GM12891 (cell line): ENCODE results near the gene DEFB126. TPM values are rescaled to one million over a fixed set of nuclear protein-coding genes. Genes with fewer than 3 reads are reported as not detected.
"Not testable (repeated sequence)": the region's sequence is repeated elsewhere in the genome, so short reads cannot be mapped to it uniquely, and the experiment has no call there.

Experiments used
- DNase-seq: peaks from one replicate; pipeline ENCODE4 v3.0.0; 2011; ENCODE audit warnings: low spot score; ENCODE audit not compliant: insufficient read length
- FAIRE-seq: peaks from 2 replicates; lab custom pipeline; 2011; peaks lifted over from hg19 to GRCh38; lab: Jason Lieb, UNC
- PAX5 ChIP-seq: IDR thresholded peaks from 2 replicates; pipeline ENCODE4 v1.6.1; 2011; ENCODE audit warnings: low read length, moderate library complexity, mild to moderate bottlenecking; ENCODE audit not compliant: insufficient read depth, severe bottlenecking
- POLR2A ChIP-seq: IDR thresholded peaks from 2 replicates; pipeline ENCODE4 v1.6.1; 2011; ENCODE audit warnings: low read depth, low read length, control low read depth
- POLR2AphosphoS5 ChIP-seq: IDR thresholded peaks from 2 replicates; pipeline ENCODE4 v1.6.1; 2011; ENCODE audit warnings: low read depth, low read length, control low read depth
- POU2F2 ChIP-seq: IDR thresholded peaks from 2 replicates; pipeline ENCODE4 v1.6.1; 2011; ENCODE audit warnings: low read depth, mild to moderate bottlenecking, control low read depth, low read length, moderate library complexity
- SPI1 ChIP-seq: IDR thresholded peaks from 2 replicates; pipeline ENCODE4 v1.6.1; 2011; ENCODE audit warnings: low read depth, low read length, control low read depth
- TAF1 ChIP-seq: IDR thresholded peaks from 2 replicates; pipeline ENCODE4 v1.6.1; 2011; ENCODE audit warnings: low read depth, low read length, control low read depth
- polyA plus RNA-seq: library from polyadenylated mRNA; unstranded; fragments of >200 nt; gene quantifications from one replicate; pipeline ENCODE4 v1.2.1, GENCODE V29; 2012; ENCODE audit warnings: low read depth, missing spikeins, inconsistent platforms; ENCODE audit not compliant: missing spikeins

The DEFB126 gene
- polyA plus RNA-seq, result not detected

- FAIRE-seq (no peak), DNase-seq (no peak)
- no peak for TF ChIP-seq SPI1
- no peak for TF ChIP-seq POLR2AphosphoS5
- no peak for TF ChIP-seq PAX5
- TF ChIP-seq TAF1, result no peak
- TF ChIP-seq POLR2A, result no peak
- TF ChIP-seq POU2F2, result no peak
These were observed at the start of gene DEFB126 for GRCh38 chr20:142290-142689. Gene DEFB126, plus strand, starts transcription at chr20:142590. Its CDS starts 39 bp downstream, at chr20:142629.

- FAIRE-seq, result no peak
- DNase-seq, result no peak
- TF ChIP-seq TAF1 (no peak), POLR2AphosphoS5 (no peak), SPI1 (no peak), PAX5 (no peak), POU2F2 (no peak), POLR2A (no peak)
These were observed 48.7 kb upstream of the DEFB126 start for GRCh38 chr20:93641-94040.

- no peak for FAIRE-seq
- DNase-seq, result no peak
- TF ChIP-seq POU2F2, result no peak
- TF ChIP-seq POLR2A, result no peak
- no peak for TF ChIP-seq SPI1
- no peak for TF ChIP-seq TAF1
These were observed 47.2 kb upstream of the DEFB126 start for GRCh38 chr20:95215-95614.

- FAIRE-seq, DNase-seq: not testable (repeated sequence)
These were observed 44.7 kb upstream of the DEFB126 start for GRCh38 chr20:97691-98090.

- FAIRE-seq (no peak), DNase-seq (no peak)
- no peak for TF ChIP-seq SPI1
- TF ChIP-seq PAX5, result no peak
- TF ChIP-seq TAF1, result no peak
- no peak for TF ChIP-seq POLR2A
- TF ChIP-seq POU2F2, result no peak
- no peak for TF ChIP-seq POLR2AphosphoS5
These were observed 40.4 kb upstream of the DEFB126 start for GRCh38 chr20:101975-102374.

- TF ChIP-seq POLR2AphosphoS5, result no peak
- TF ChIP-seq POLR2A, result no peak
- TF ChIP-seq POU2F2, result no peak
- FAIRE-seq, result no peak
- DNase-seq, result no peak
These were observed 38.9 kb upstream of the DEFB126 start for GRCh38 chr20:103456-103855.

GRCh38 chr20:112396-112795 is 30.0 kb upstream of the DEFB126 start:
- FAIRE-seq (no peak), DNase-seq (no peak)
- TF ChIP-seq SPI1 (no peak), POLR2AphosphoS5 (no peak), POU2F2 (no peak), POLR2A (no peak), TAF1 (no peak), PAX5 (no peak)

GRCh38 chr20:117518-117917 is 24.9 kb upstream of the DEFB126 start:
- TF ChIP-seq SPI1 (no peak), PAX5 (no peak), POU2F2 (no peak), POLR2A (no peak), POLR2AphosphoS5 (no peak), TAF1 (no peak)
- DNase-seq, result no peak
- no peak for FAIRE-seq

- not testable (repeated sequence) for FAIRE-seq
These were observed 12.5 kb upstream of the DEFB126 start for GRCh38 chr20:129786-130323.

GRCh38 chr20:137668-138490 is 4.5 kb upstream of the DEFB126 start:
- DNase-seq (no peak), FAIRE-seq (no peak)
- TF ChIP-seq POLR2A (no peak), PAX5 (no peak), POU2F2 (no peak), POLR2AphosphoS5 (no peak), SPI1 (no peak), TAF1 (no peak)

More at GRCh38 chr20:129786-130323, 12.5 kb upstream of the DEFB126 start:
- not testable (repeated sequence) for DNase-seq
